ENCODE data around the gene CACNA1G.

Gene CACNA1G

GRCh38 chr17:50534222-50534978 is 26.1 kb upstream of the CACNA1G start:
- DNase-seq, result no peak

- no peak for DNase-seq
Observed at GRCh38 chr17:50534979-50535326, 25.6 kb upstream of the CACNA1G start.

- DNase-seq, result no peak
Observed at GRCh38 chr17:50535407-50535806, 25.1 kb upstream of the CACNA1G start.

GRCh38 chr17:50536683-50537646 is 23.6 kb upstream of the CACNA1G start:
- DNase-seq, result no peak

- no peak for DNase-seq
Observed at GRCh38 chr17:50537721-50538548, 22.6 kb upstream of the CACNA1G start.

- no peak for DNase-seq
Observed at GRCh38 chr17:50538549-50539410, 21.7 kb upstream of the CACNA1G start.

- DNase-seq, result no peak
Observed at GRCh38 chr17:50539762-50540559, 20.6 kb upstream of the CACNA1G start.

- no peak for DNase-seq
Observed at GRCh38 chr17:50540560-50541401, 19.7 kb upstream of the CACNA1G start.

GRCh38 chr17:50541402-50541715 is 19.2 kb upstream of the CACNA1G start:
- no peak for DNase-seq

GRCh38 chr17:50541716-50542688 is 18.5 kb upstream of the CACNA1G start:
- DNase-seq, result peak; percentile 29

- DNase-seq, result no peak
Observed at GRCh38 chr17:50542795-50543774, 17.4 kb upstream of the CACNA1G start.

- no peak for DNase-seq
Observed at GRCh38 chr17:50544516-50544915, 16.0 kb upstream of the CACNA1G start.

- no peak for DNase-seq
Observed at GRCh38 chr17:50545311-50545710, 15.2 kb upstream of the CACNA1G start.

- DNase-seq, result no peak
Observed at GRCh38 chr17:50546701-50547034, 13.8 kb upstream of the CACNA1G start.

- peak; percentile 65 for DNase-seq
Observed at GRCh38 chr17:50547035-50547735, 13.3 kb upstream of the CACNA1G start, which contains the start of gene SPATA20. Gene SPATA20, plus strand, starts transcription at chr17:50547174. Its CDS starts 35 bp downstream, at chr17:50547209.

- no peak for DNase-seq
Observed at GRCh38 chr17:50547736-50548083, 12.8 kb upstream of the CACNA1G start.

- no peak for DNase-seq
Observed at GRCh38 chr17:50548831-50549230, 11.7 kb upstream of the CACNA1G start.
